Right cardiac atrium (tissue), 5 donors: ENCODE data around the gene PTPRN2. TPM values are rescaled to one million over a fixed set of nuclear protein-coding genes. Genes with fewer than 3 reads are reported as not detected.

Experiments
- ATAC-seq, 2 donors: fragments of 200-7000 bp; cut with Tn5 transposase; one replicate each; pipeline versions ENCODE4 v1.8.0 to v1.9.1; 2020; ENCODE audit warnings: moderate library complexity in 2 of 2, mild to moderate bottlenecking in 1 of 2
- DNase-seq, 3 donors: peaks; one replicate each; pipeline ENCODE4 v3.0.0-alpha.2; 2020
- H3K27ac ChIP-seq: one replicate; pipeline ENCODE4 v1.5.1; 2013; ENCODE audit warnings: mild to moderate bottlenecking, low read length, control low read depth, moderate library complexity
- H3K27me3 ChIP-seq: one replicate; pipeline ENCODE4 v1.6.1; 2013; ENCODE audit not compliant: control insufficient read depth, insufficient read depth
- H3K4me1 ChIP-seq: one replicate; pipeline ENCODE4 v1.6.1; 2013; ENCODE audit warnings: low read length; ENCODE audit not compliant: control insufficient read depth, insufficient read depth
- H3K4me3 ChIP-seq: one replicate; pipeline ENCODE4 v1.5.1; 2013; ENCODE audit warnings: low read length, control low read depth
- H3K9me3 ChIP-seq: one replicate; pipeline ENCODE4 v1.6.1; 2013; ENCODE audit warnings: low read length; ENCODE audit not compliant: control insufficient read depth
- WGBS: extraction: QIAGEN DNeasy Blood & Tissue Kit; methylation state at CpG from one replicate; pipeline ENCODE4 v1.1.7; 2013; 5-methylcytosine and 5-hydroxymethylcytosine counted together
- intact Hi-C, 4 donors: fragments of 100-400 bp; cut with DNase I; formaldehyde crosslinking; loops; one replicate each; pipeline versions ENCODE4 v1.11.0 to v1.14.0; 2022 to 2023
- polyA plus RNA-seq: library from polyadenylated mRNA; stranded (reverse); fragments of 200-250 nt; gene quantifications from one replicate; pipeline ENCODE4 v1.2.3, GENCODE V29; 2013
- total RNA-seq, 4 donors: library from RNA; stranded (reverse); fragmentation: NEBNext Ultra II Directional; extraction: Animal tissue kit (Norgen Biotek cat#: 25700); gene quantifications; one replicate each; pipeline ENCODE4 v1.2.1, GENCODE V29; 2021
- donor health status: healthy with polysubstance abuse.
- donor health status: DM: no; HTN: yes; CAD: no.
- donor health status: DM: no; HTN: no; CAD: no.
- donor health status: DM: no; HTN: yes; CAD: no; lungs with severe emphysema.
- donor health status: DM: yes; HTN: yes; CAD: no.

The PTPRN2 gene
- total and polyA plus RNA-seq, 5 donors, result 1.5 to 3.9 (median 1.9) TPM

- no peak for ATAC-seq
- intact Hi-C loops, result no loop called here
- Histone ChIP-seq H3K27ac (no peak overlapping the region), H3K9me3 (no peaks in the 10 kb centered on the region), H3K27me3 (no peaks in the 10 kb centered on the region), H3K4me1 (no peaks in the 10 kb centered on the region), H3K4me3 (no peak overlapping the region)
- 85% methylated on average over 9 of the region's 12 CpGs for WGBS
- DNase-seq, result no peak
These were observed 586.6 kb downstream of the PTPRN2 start for GRCh38 chr7:158001003-158001402.

- Histone ChIP-seq H3K27ac (no peak overlapping the region), H3K27me3 (no peaks in the 10 kb centered on the region), H3K4me1 (no peaks in the 10 kb centered on the region), H3K4me3 (no peak overlapping the region), H3K9me3 (no peaks in the 10 kb centered on the region)
- DNase-seq, result no peak
- WGBS, result 66% methylated on average over 6 of the region's 6 CpGs
- ATAC-seq, result no peak
- intact Hi-C loops, result no loop called here
These were observed 587.5 kb downstream of the PTPRN2 start for GRCh38 chr7:158000160-158000559.

- no peak overlapping the region for H3K4me3 ChIP-seq
- WGBS, result 70% methylated on average over 24 of the region's 24 CpGs
- H3K27ac ChIP-seq, result no peak overlapping the region
- H3K4me1 ChIP-seq, result no peaks in the 10 kb centered on the region
- H3K9me3 ChIP-seq, result no peaks in the 10 kb centered on the region
- DNase-seq, result no peak
- intact Hi-C loops, result no loop called here
- H3K27me3 ChIP-seq, result no peaks in the 10 kb centered on the region
- ATAC-seq, result no peak
These were observed 588.6 kb downstream of the PTPRN2 start for GRCh38 chr7:157998884-157999552.

- ATAC-seq (no peak), DNase-seq (no peak)
- Histone ChIP-seq H3K4me1 (no peaks in the 10 kb centered on the region), H3K9me3 (no peaks in the 10 kb centered on the region), H3K27me3 (no peaks in the 10 kb centered on the region), H3K27ac (no peak overlapping the region), H3K4me3 (no peak overlapping the region)
- 42% methylated on average over 5 of the region's 5 CpGs for WGBS
- intact Hi-C loops, result no loop called here
These were observed 590.2 kb downstream of the PTPRN2 start for GRCh38 chr7:157997471-157997870.

- no peak overlapping the region for H3K4me3 ChIP-seq
- H3K4me1 ChIP-seq, result no peaks in the 10 kb centered on the region
- H3K27ac ChIP-seq, result no peak overlapping the region
- DNase-seq (no peak), ATAC-seq (no peak)
- 77% methylated on average over 8 of the region's 8 CpGs for WGBS
- intact Hi-C loops, result no loop called here
- H3K27me3 ChIP-seq, result no peaks in the 10 kb centered on the region
- H3K9me3 ChIP-seq, result no peaks in the 10 kb centered on the region
These were observed 590.6 kb downstream of the PTPRN2 start for GRCh38 chr7:157997080-157997440.

- H3K4me1 ChIP-seq, result no peaks in the 10 kb centered on the region
- ATAC-seq (no peak), DNase-seq (no peak)
- WGBS, result 71% methylated on average over 16 of the region's 16 CpGs
- no peaks in the 10 kb centered on the region for H3K9me3 ChIP-seq
- H3K4me3 ChIP-seq, result no peak overlapping the region
- no peak overlapping the region for H3K27ac ChIP-seq
- intact Hi-C loops, result no loop called here
- H3K27me3 ChIP-seq, result no peaks in the 10 kb centered on the region
These were observed 591.1 kb downstream of the PTPRN2 start for GRCh38 chr7:157996359-157997079.

- Histone ChIP-seq H3K27me3 (no peaks in the 10 kb centered on the region), H3K27ac (no peak overlapping the region), H3K9me3 (no peaks in the 10 kb centered on the region), H3K4me3 (no peak overlapping the region), H3K4me1 (no peaks in the 10 kb centered on the region)
- DNase-seq, result no peak
- intact Hi-C loops, result no loop called here
- no peak for ATAC-seq
- WGBS, result 94% methylated on average over 6 of the region's 6 CpGs
These were observed 591.8 kb downstream of the PTPRN2 start for GRCh38 chr7:157995815-157996214.

- intact Hi-C loops, result no loop called here
- no peak for DNase-seq
- Histone ChIP-seq H3K27me3 (no peaks in the 10 kb centered on the region), H3K9me3 (no peaks in the 10 kb centered on the region), H3K27ac (no peak overlapping the region), H3K4me1 (no peaks in the 10 kb centered on the region), H3K4me3 (no peak overlapping the region)
- no peak for ATAC-seq
- WGBS, result 75% methylated on average over 14 of the region's 14 CpGs
These were observed 593.3 kb downstream of the PTPRN2 start for GRCh38 chr7:157994319-157994718.

- no peaks in the 10 kb centered on the region for H3K9me3 ChIP-seq
- DNase-seq, result no peak
- no peak overlapping the region for H3K4me3 ChIP-seq
- no peaks in the 10 kb centered on the region for H3K4me1 ChIP-seq
- no peak for ATAC-seq
- WGBS, result 74% methylated on average over 18 of the region's 18 CpGs
- intact Hi-C loops, result no loop called here
- no peak overlapping the region for H3K27ac ChIP-seq
- H3K27me3 ChIP-seq, result no peaks in the 10 kb centered on the region
These were observed 594.1 kb downstream of the PTPRN2 start for GRCh38 chr7:157993406-157994105.

- no peak for DNase-seq
- intact Hi-C loops, result no loop called here
- H3K4me1 ChIP-seq, result no peaks in the 10 kb centered on the region
- no peaks in the 10 kb centered on the region for H3K27me3 ChIP-seq
- no peak for ATAC-seq
- no peaks in the 10 kb centered on the region for H3K9me3 ChIP-seq
- no peak overlapping the region for H3K27ac ChIP-seq
- no peak overlapping the region for H3K4me3 ChIP-seq
- WGBS, result 86% methylated on average over 17 of the region's 17 CpGs
These were observed 595.0 kb downstream of the PTPRN2 start for GRCh38 chr7:157992511-157993160.

- intact Hi-C loops, result no loop called here
These were observed 595.9 kb downstream of the PTPRN2 start for GRCh38 chr7:157991761-157992160.

More at GRCh38 chr7:157991761-157992160, 595.9 kb downstream of the PTPRN2 start:
- Histone ChIP-seq H3K4me3 (no peak overlapping the region), H3K27ac (no peak overlapping the region), H3K27me3 (no peaks in the 10 kb centered on the region), H3K4me1 (no peaks in the 10 kb centered on the region), H3K9me3 (no peaks in the 10 kb centered on the region)
- DNase-seq (no peak), ATAC-seq (no peak)
- 74% methylated on average over 11 of the region's 11 CpGs for WGBS
